Stimulated activated naive B cell treated with anti-CD40 and anti-IgM and Interleukin-4, amounts not matched to agents 10 μg/mL and 1 μg/mL and 100 μg/mL, for 72 hours (primary cell): ENCODE data around the gene BRIP1.
"Not testable (repeated sequence)": the region's sequence is repeated elsewhere in the genome, so short reads cannot be mapped to it uniquely, and the experiment has no call there.

Source experiments
- ATAC-seq, 2 donors: fragments of 150-1000 bp; cut with Tn5 transposase; replicated peaks; 2 replicates each; pipeline ENCODE4 v1.10.0; 2021; ENCODE audit warnings: moderate library complexity in 1 of 2
- DNase-seq: peaks from one replicate; pipeline ENCODE4 v3.0.0; 2021
- H3K27ac Mint-ChIP-seq: one replicate; pipeline ENCODE4 v1.8.0; 2022; ENCODE audit warnings: mild to moderate bottlenecking, mixed read lengths
- H3K27me3 Mint-ChIP-seq, 2 donors: one replicate each; pipeline ENCODE4 v1.8.0; 2022; ENCODE audit warnings: mixed read lengths in 2 of 2
- H3K36me3 Mint-ChIP-seq, 2 donors: one replicate each; pipeline ENCODE4 v1.8.0; 2022; ENCODE audit warnings: mixed read lengths in 2 of 2, mild to moderate bottlenecking in 1 of 2
- H3K4me1 Mint-ChIP-seq, 2 donors: one replicate each; pipeline ENCODE4 v1.8.0; 2022; ENCODE audit warnings: mixed read lengths in 2 of 2, mild to moderate bottlenecking in 1 of 2
- H3K4me3 Mint-ChIP-seq, 2 donors: one replicate each; pipeline ENCODE4 v1.8.0; 2022; ENCODE audit warnings: mild to moderate bottlenecking in 2 of 2, mixed read lengths in 2 of 2, moderate library complexity in 1 of 2
- H3K9me3 Mint-ChIP-seq, 2 donors: one replicate each; pipeline ENCODE4 v1.8.0; 2022; ENCODE audit warnings: mixed read lengths in 2 of 2, mild to moderate bottlenecking in 1 of 2

The BRIP1 gene

GRCh38 chr17:61743766-61744165, 119.6 kb downstream of the BRIP1 start:
- no peak for ATAC-seq
- peaks cover 13 to 17% of the 10 kb centered on the region in 2 donors for H3K9me3 Mint-ChIP-seq
- peaks cover 0 to 7% of the 10 kb centered on the region in 2 donors for H3K4me1 Mint-ChIP-seq
- no peak overlapping the region for H3K4me3 Mint-ChIP-seq
- no peak overlapping the region for H3K27ac Mint-ChIP-seq
- DNase-seq, result no peak
- H3K36me3 Mint-ChIP-seq, result peaks cover 13 to 24% of the 10 kb centered on the region in 2 donors
- H3K27me3 Mint-ChIP-seq, result no peaks in the 10 kb centered on the region

- H3K9me3 Mint-ChIP-seq, result peaks cover 6 to 13% of the 10 kb centered on the region in 2 donors
- H3K4me3 Mint-ChIP-seq, result no peak overlapping the region
- H3K4me1 Mint-ChIP-seq, result no peaks in the 10 kb centered on the region
Observed at GRCh38 chr17:61739002-61739401, 124.3 kb downstream of the BRIP1 start.

GRCh38 chr17:61738249-61738648, 125.1 kb downstream of the BRIP1 start:
- H3K9me3 Mint-ChIP-seq, result peaks cover 6 to 13% of the 10 kb centered on the region in 2 donors
- H3K4me3 Mint-ChIP-seq, result no peak overlapping the region
- no peak for ATAC-seq
- no peak overlapping the region for H3K27ac Mint-ChIP-seq
- no peaks in the 10 kb centered on the region for H3K4me1 Mint-ChIP-seq
- DNase-seq, result no peak
- no peaks in the 10 kb centered on the region for H3K27me3 Mint-ChIP-seq
- peaks cover 17 to 20% of the 10 kb centered on the region in 2 donors for H3K36me3 Mint-ChIP-seq

More at GRCh38 chr17:61739002-61739401, 124.3 kb downstream of the BRIP1 start:
- ATAC-seq (no peak), DNase-seq (no peak)
- no peak overlapping the region for H3K27ac Mint-ChIP-seq
- H3K36me3 Mint-ChIP-seq, result peaks cover 17 to 20% of the 10 kb centered on the region in 2 donors
- H3K27me3 Mint-ChIP-seq, result no peaks in the 10 kb centered on the region

- ATAC-seq (no peak), DNase-seq (no peak)
- Mint-ChIP-seq H3K4me1 (no peaks in the 10 kb centered on the region), H3K36me3 (peaks cover 17 to 20% of the 10 kb centered on the region in 2 donors), H3K27ac (no peak overlapping the region), H3K9me3 (peaks cover 6 to 13% of the 10 kb centered on the region in 2 donors), H3K4me3 (no peak overlapping the region), H3K27me3 (no peaks in the 10 kb centered on the region)
Observed at GRCh38 chr17:61737820-61738219, 125.5 kb downstream of the BRIP1 start.

- no peak for ATAC-seq
- H3K4me3 Mint-ChIP-seq, result no peak overlapping the region
- H3K27me3 Mint-ChIP-seq, result no peaks in the 10 kb centered on the region
- no peak overlapping the region for H3K27ac Mint-ChIP-seq
- peaks cover 6 to 8% of the 10 kb centered on the region in 2 donors for H3K9me3 Mint-ChIP-seq
- H3K4me1 Mint-ChIP-seq, result no peaks in the 10 kb centered on the region
- no peak for DNase-seq
- peaks cover 12 to 15% of the 10 kb centered on the region in 2 donors for H3K36me3 Mint-ChIP-seq
Observed at GRCh38 chr17:61736438-61736837, 126.9 kb downstream of the BRIP1 start.

- H3K27me3 Mint-ChIP-seq, result no peaks in the 10 kb centered on the region
- H3K9me3 Mint-ChIP-seq, result peaks cover 0 to 3% of the 10 kb centered on the region in 2 donors
- peaks cover 6 to 9% of the 10 kb centered on the region in 2 donors for H3K36me3 Mint-ChIP-seq
- no peak overlapping the region for H3K27ac Mint-ChIP-seq
- H3K4me3 Mint-ChIP-seq, result no peak overlapping the region
- no peaks in the 10 kb centered on the region for H3K4me1 Mint-ChIP-seq
- no peak for ATAC-seq
- DNase-seq, result no peak
Observed at GRCh38 chr17:61735807-61736206, 127.5 kb downstream of the BRIP1 start.

- no peak for ATAC-seq
- H3K4me3 Mint-ChIP-seq, result no peak overlapping the region
- DNase-seq, result no peak
- no peaks in the 10 kb centered on the region for H3K4me1 Mint-ChIP-seq
- H3K27me3 Mint-ChIP-seq, result no peaks in the 10 kb centered on the region
- peaks cover 0 to 3% of the 10 kb centered on the region in 2 donors for H3K9me3 Mint-ChIP-seq
- H3K27ac Mint-ChIP-seq, result no peak overlapping the region
- H3K36me3 Mint-ChIP-seq, result peaks cover 6 to 9% of the 10 kb centered on the region in 2 donors
Observed at GRCh38 chr17:61734466-61734865, 128.9 kb downstream of the BRIP1 start.

GRCh38 chr17:61734012-61734411, 129.3 kb downstream of the BRIP1 start:
- no peaks in the 10 kb centered on the region for H3K27me3 Mint-ChIP-seq
- H3K4me1 Mint-ChIP-seq, result no peaks in the 10 kb centered on the region

GRCh38 chr17:61733021-61733420, 130.3 kb downstream of the BRIP1 start:
- H3K9me3 Mint-ChIP-seq, result peaks cover 0 to 2% of the 10 kb centered on the region in 2 donors
- H3K4me3 Mint-ChIP-seq, result no peak overlapping the region
- peaks cover 8 to 12% of the 10 kb centered on the region in 2 donors for H3K36me3 Mint-ChIP-seq
- peaks cover 0 to 2% of the 10 kb centered on the region in 2 donors for H3K4me1 Mint-ChIP-seq
- no peak for ATAC-seq
- no peak for DNase-seq
- H3K27ac Mint-ChIP-seq, result no peak overlapping the region
- H3K27me3 Mint-ChIP-seq, result no peaks in the 10 kb centered on the region

More at GRCh38 chr17:61734012-61734411, 129.3 kb downstream of the BRIP1 start:
- Mint-ChIP-seq H3K4me3 (no peak overlapping the region), H3K9me3 (peaks cover 0 to 3% of the 10 kb centered on the region in 2 donors), H3K27ac (no peak overlapping the region), H3K36me3 (peaks cover 6 to 9% of the 10 kb centered on the region in 2 donors)
- ATAC-seq (no peak), DNase-seq (no peak)

GRCh38 chr17:61732169-61732568, 131.2 kb downstream of the BRIP1 start:
- Mint-ChIP-seq H3K36me3 (peaks cover 4 to 9% of the 10 kb centered on the region in 2 donors), H3K9me3 (peaks cover 0 to 1% of the 10 kb centered on the region in 2 donors), H3K4me3 (no peak overlapping the region), H3K4me1 (peaks cover 0 to 2% of the 10 kb centered on the region in 2 donors), H3K27me3 (no peaks in the 10 kb centered on the region), H3K27ac (no peak overlapping the region)
- ATAC-seq (no peak), DNase-seq (no peak)

GRCh38 chr17:61731330-61731729, 132.0 kb downstream of the BRIP1 start:
- Mint-ChIP-seq H3K36me3 (peaks cover 1 to 5% of the 10 kb centered on the region in 2 donors), H3K4me3 (no peak overlapping the region), H3K4me1 (peaks cover 0 to 2% of the 10 kb centered on the region in 2 donors), H3K9me3 (peaks cover 0 to under 1% of the 10 kb centered on the region in 2 donors), H3K27ac (no peak overlapping the region), H3K27me3 (no peaks in the 10 kb centered on the region)
- ATAC-seq, result no peak
- no peak for DNase-seq

- DNase-seq, result no peak
- ATAC-seq, result no peak
- Mint-ChIP-seq H3K9me3 (no peaks in the 10 kb centered on the region), H3K4me3 (no peak overlapping the region), H3K4me1 (peaks cover 0 to 2% of the 10 kb centered on the region in 2 donors), H3K27ac (no peak overlapping the region), H3K36me3 (peaks cover 1 to 5% of the 10 kb centered on the region in 2 donors), H3K27me3 (no peaks in the 10 kb centered on the region)
Observed at GRCh38 chr17:61729690-61730268, 133.5 kb downstream of the BRIP1 start.

- no peak overlapping the region for H3K4me3 Mint-ChIP-seq
Observed at GRCh38 chr17:61728297-61728836, 135.0 kb downstream of the BRIP1 start.

GRCh38 chr17:61727798-61728197, 135.5 kb downstream of the BRIP1 start:
- not testable (repeated sequence) for H3K27me3 Mint-ChIP-seq, ATAC-seq, H3K4me3 Mint-ChIP-seq, H3K9me3 Mint-ChIP-seq, DNase-seq, H3K27ac Mint-ChIP-seq, H3K4me1 Mint-ChIP-seq, H3K36me3 Mint-ChIP-seq

More at GRCh38 chr17:61728297-61728836, 135.0 kb downstream of the BRIP1 start:
- ATAC-seq (no peak), DNase-seq (no peak)
- H3K27me3 Mint-ChIP-seq, result no peaks in the 10 kb centered on the region
- peaks cover 1 to 5% of the 10 kb centered on the region in 2 donors for H3K36me3 Mint-ChIP-seq
- H3K27ac Mint-ChIP-seq, result no peak overlapping the region
- H3K9me3 Mint-ChIP-seq, result no peaks in the 10 kb centered on the region
- H3K4me1 Mint-ChIP-seq, result peaks cover 0 to 2% of the 10 kb centered on the region in 2 donors

GRCh38 chr17:61726977-61727376, 136.4 kb downstream of the BRIP1 start:
- peaks cover 0 to 5% of the 10 kb centered on the region in 2 donors for H3K36me3 Mint-ChIP-seq
- DNase-seq (no peak), ATAC-seq (no peak)
- H3K27me3 Mint-ChIP-seq, result no peaks in the 10 kb centered on the region
- H3K27ac Mint-ChIP-seq, result no peak overlapping the region
- H3K4me3 Mint-ChIP-seq, result no peak overlapping the region
- H3K9me3 Mint-ChIP-seq, result no peaks in the 10 kb centered on the region
- H3K4me1 Mint-ChIP-seq, result peaks cover 0 to 2% of the 10 kb centered on the region in 2 donors
